ENCODE measurements around the gene RAD51AP2. TPM values are rescaled to one million over a fixed set of nuclear protein-coding genes. Genes with fewer than 3 reads are reported as not detected.
A peak's percentile ranks its signal among the peaks of the same experiment; 100 is the strongest.

RAD51AP2 gene
- total and polyA plus RNA-seq, 2 of the 13 experiments (the other 11 are each of a cell fraction or from before 2014, with no cell fraction given), result 0.11 to 0.12 TPM

DNA sequence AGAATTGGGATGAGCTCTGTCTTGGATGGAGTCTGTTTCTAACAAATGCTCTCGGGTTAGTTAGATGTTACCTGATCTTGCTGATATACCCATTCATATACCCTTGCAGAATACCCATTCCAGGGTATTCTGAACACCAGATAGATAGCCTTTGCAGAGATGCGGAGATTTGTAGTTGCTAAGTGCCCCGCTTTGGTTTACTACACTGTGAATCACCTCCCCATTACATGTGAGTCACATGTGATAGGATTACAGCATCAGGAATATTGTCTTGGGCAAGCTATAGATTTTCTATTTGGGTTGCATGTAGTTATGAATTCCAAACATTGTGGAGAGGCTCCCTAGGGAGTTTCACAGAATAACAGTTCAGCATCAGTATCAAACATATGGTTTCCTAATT, 26.0 kb upstream of the RAD51AP2 start (continued):
- TF ChIP-seq GFI1 (CRISPR knock-in tag; IDR thresholded peaks at IDR 0.05; ENCODE audit: borderline replicate concordance), result peak; percentile 48; the same call in 1 of the 2 replicates
- TF ChIP-seq, protein P1, sequence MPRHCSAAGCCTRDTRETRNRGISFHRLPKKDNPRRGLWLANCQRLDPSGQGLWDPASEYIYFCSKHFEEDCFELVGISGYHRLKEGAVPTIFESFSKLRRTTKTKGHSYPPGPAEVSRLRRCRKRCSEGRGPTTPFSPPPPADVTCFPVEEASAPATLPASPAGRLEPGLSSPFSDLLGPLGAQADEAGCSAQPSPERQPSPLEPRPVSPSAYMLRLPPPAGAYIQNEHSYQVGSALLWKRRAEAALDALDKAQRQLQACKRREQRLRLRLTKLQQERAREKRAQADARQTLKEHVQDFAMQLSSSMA (CRISPR knock-in tag; IDR thresholded peaks at IDR 0.05), result no peak
- no peak for TF ChIP-seq TBL1XR1 (IDR thresholded peaks at IDR 0.05; ENCODE audit: borderline replicate concordance, low read length, partially characterized antibody)
- TF ChIP-seq NFIC (IDR thresholded peaks at IDR 0.05; ENCODE audit: low read length), result peak; percentile 26; the same call in 1 of the 2 replicates
- TF ChIP-seq NCOA2 (CRISPR knock-in tag; IDR thresholded peaks at IDR 0.05), result 0 out of 2 replicates have a peak, but pooled peaks have one; percentile 9
- TF ChIP-seq RARA (CRISPR knock-in tag; IDR thresholded peaks at IDR 0.05), result 0 out of 2 replicates have a peak, but pooled peaks have one; percentile 18
- TF ChIP-seq KMT2B (CRISPR knock-in tag; IDR thresholded peaks at IDR 0.05), result 0 out of 2 replicates have a peak, but pooled peaks have one; percentile 37
- TF ChIP-seq, protein P2, sequence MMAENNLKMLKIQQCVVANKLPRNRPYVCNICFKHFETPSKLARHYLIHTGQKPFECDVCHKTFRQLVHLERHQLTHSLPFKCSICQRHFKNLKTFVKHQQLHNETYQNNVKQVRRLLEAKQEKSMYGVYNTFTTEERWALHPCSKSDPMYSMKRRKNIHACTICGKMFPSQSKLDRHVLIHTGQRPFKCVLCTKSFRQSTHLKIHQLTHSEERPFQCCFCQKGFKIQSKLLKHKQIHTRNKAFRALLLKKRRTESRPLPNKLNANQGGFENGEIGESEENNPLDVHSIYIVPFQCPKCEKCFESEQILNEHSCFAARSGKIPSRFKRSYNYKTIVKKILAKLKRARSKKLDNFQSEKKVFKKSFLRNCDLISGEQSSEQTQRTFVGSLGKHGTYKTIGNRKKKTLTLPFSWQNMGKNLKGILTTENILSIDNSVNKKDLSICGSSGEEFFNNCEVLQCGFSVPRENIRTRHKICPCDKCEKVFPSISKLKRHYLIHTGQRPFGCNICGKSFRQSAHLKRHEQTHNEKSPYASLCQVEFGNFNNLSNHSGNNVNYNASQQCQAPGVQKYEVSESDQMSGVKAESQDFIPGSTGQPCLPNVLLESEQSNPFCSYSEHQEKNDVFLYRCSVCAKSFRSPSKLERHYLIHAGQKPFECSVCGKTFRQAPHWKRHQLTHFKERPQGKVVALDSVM (CRISPR knock-in tag; IDR thresholded peaks at IDR 0.05), result no peak
- TF ChIP-seq GATAD2A (CRISPR knock-in tag; IDR thresholded peaks at IDR 0.05), result peak; percentile 56
- peak; percentile 53; the same call in 1 of the 2 replicates for TF ChIP-seq CEBPB (IDR thresholded peaks at IDR 0.05; ENCODE audit: borderline replicate concordance, low read depth, low read length)
- TF ChIP-seq ZNF225 (CRISPR knock-in tag; IDR thresholded peaks at IDR 0.05), result no peak
- TF ChIP-seq, protein P3, sequence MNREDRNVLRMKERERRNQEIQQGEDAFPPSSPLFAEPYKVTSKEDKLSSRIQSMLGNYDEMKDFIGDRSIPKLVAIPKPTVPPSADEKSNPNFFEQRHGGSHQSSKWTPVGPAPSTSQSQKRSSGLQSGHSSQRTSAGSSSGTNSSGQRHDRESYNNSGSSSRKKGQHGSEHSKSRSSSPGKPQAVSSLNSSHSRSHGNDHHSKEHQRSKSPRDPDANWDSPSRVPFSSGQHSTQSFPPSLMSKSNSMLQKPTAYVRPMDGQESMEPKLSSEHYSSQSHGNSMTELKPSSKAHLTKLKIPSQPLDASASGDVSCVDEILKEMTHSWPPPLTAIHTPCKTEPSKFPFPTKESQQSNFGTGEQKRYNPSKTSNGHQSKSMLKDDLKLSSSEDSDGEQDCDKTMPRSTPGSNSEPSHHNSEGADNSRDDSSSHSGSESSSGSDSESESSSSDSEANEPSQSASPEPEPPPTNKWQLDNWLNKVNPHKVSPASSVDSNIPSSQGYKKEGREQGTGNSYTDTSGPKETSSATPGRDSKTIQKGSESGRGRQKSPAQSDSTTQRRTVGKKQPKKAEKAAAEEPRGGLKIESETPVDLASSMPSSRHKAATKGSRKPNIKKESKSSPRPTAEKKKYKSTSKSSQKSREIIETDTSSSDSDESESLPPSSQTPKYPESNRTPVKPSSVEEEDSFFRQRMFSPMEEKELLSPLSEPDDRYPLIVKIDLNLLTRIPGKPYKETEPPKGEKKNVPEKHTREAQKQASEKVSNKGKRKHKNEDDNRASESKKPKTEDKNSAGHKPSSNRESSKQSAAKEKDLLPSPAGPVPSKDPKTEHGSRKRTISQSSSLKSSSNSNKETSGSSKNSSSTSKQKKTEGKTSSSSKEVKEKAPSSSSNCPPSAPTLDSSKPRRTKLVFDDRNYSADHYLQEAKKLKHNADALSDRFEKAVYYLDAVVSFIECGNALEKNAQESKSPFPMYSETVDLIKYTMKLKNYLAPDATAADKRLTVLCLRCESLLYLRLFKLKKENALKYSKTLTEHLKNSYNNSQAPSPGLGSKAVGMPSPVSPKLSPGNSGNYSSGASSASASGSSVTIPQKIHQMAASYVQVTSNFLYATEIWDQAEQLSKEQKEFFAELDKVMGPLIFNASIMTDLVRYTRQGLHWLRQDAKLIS (CRISPR knock-in tag; IDR thresholded peaks at IDR 0.05), result peak; percentile 47; the same call in 1 of the 2 replicates
- TF ChIP-seq KAT7 (CRISPR knock-in tag; IDR thresholded peaks at IDR 0.05; ENCODE audit: borderline replicate concordance), result 0 out of 2 replicates have a peak, but pooled peaks have one; percentile 42
- TF ChIP-seq, protein P4, sequence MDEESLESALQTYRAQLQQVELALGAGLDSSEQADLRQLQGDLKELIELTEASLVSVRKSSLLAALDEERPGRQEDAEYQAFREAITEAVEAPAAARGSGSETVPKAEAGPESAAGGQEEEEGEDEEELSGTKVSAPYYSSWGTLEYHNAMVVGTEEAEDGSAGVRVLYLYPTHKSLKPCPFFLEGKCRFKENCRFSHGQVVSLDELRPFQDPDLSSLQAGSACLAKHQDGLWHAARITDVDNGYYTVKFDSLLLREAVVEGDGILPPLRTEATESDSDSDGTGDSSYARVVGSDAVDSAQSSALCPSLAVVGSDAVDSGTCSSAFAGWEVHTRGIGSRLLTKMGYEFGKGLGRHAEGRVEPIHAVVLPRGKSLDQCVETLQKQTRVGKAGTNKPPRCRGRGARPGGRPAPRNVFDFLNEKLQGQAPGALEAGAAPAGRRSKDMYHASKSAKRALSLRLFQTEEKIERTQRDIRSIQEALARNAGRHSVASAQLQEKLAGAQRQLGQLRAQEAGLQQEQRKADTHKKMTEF (CRISPR knock-in tag; IDR thresholded peaks at IDR 0.05), result 0 out of 2 replicates have a peak, but pooled peaks have one; percentile 8
- TF ChIP-seq KMT2A (CRISPR knock-in tag; IDR thresholded peaks at IDR 0.05), result peak; percentile 45; the same call in 1 of the 2 replicates
- TF ChIP-seq, protein P5, sequence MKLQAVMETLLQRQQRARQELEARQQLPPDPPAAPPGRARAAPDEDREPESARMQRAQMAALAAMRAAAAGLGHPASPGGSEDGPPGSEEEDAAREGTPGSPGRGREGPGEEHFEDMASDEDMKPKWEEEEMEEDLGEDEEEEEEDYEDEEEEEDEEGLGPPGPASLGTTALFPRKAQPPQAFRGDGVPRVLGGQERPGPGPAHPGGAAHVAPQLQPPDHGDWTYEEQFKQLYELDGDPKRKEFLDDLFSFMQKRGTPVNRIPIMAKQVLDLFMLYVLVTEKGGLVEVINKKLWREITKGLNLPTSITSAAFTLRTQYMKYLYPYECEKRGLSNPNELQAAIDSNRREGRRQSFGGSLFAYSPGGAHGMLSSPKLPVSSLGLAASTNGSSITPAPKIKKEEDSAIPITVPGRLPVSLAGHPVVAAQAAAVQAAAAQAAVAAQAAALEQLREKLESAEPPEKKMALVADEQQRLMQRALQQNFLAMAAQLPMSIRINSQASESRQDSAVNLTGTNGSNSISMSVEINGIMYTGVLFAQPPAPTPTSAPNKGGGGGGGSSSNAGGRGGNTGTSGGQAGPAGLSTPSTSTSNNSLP (IDR thresholded peaks at IDR 0.05; ENCODE audit: low read depth, low read length), result peak; percentile 72; the same call in 1 of the 2 replicates
- no peak for TF ChIP-seq ZNF354B (CRISPR knock-in tag; IDR thresholded peaks at IDR 0.05)

All from HepG2 (cell line).